Measurements from ENCODE around the gene BLOC1S6.
"Not testable (repeated sequence)": the region's sequence is repeated elsewhere in the genome, so short reads cannot be mapped to it uniquely, and the experiment has no call there.

BLOC1S6 gene

GRCh38 chr15:45641999-45642932 lies 55.1 kb downstream of the BLOC1S6 start:
- DNase-seq: no peak

GRCh38 chr15:45644437-45644836 lies 57.3 kb downstream of the BLOC1S6 start:
- DNase-seq: no peak

DNA sequence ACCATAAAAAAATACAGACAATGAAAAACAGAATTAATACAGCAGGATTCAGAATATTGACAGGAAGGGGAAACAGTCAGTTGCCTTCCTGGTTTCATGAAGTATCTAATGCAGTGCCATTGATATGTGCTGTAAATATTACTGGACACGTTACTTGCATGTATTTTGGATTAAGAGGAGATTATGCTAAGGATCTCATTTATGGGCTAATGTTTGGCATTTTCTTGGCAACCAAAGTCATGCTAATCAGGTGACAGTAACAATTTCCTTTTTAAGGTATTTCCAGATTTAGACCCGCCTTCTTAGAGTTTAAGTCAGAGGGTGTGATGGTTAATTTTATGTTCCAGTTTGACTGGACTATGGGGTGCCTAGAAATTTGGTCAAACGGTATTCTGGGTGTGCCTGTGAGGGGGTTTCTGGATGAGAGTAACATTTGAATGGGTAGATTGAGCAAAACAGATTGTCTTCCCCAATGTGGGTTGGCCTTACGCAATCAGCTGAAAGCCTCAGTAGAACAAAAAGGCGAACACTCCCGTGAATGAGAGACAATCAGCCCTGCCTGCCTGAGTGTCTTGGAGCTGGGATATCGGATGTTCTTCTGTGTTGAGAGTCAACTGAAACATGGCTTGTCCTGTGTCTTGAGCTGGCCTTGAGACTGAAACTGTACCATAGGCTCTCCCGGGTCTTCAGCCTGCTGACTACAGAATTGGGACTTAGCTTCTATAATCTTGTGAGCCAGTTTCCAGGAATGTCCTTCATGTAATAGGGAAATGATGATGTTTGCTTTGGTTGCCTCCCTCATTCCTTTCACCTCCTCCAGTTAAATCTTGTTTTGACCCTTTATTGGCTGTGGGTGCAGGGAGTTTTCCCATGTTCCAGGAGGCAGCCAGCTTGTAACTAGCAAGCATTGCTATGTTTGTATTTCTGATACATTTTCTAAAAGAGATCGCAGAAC lies 58.1 kb downstream of the BLOC1S6 start:
- DNase-seq: no peak

GRCh38 chr15:45646220-45646619 lies 59.0 kb downstream of the BLOC1S6 start:
- no peak for DNase-seq

GRCh38 chr15:45647828-45648227 lies 60.6 kb downstream of the BLOC1S6 start:
- no peak for DNase-seq

- DNase-seq: no peak
These were observed 61.5 kb downstream of the BLOC1S6 start for GRCh38 chr15:45648521-45649200.

GRCh38 chr15:45650007-45650406 lies 62.8 kb downstream of the BLOC1S6 start:
- not testable (repeated sequence) for DNase-seq

DNA sequence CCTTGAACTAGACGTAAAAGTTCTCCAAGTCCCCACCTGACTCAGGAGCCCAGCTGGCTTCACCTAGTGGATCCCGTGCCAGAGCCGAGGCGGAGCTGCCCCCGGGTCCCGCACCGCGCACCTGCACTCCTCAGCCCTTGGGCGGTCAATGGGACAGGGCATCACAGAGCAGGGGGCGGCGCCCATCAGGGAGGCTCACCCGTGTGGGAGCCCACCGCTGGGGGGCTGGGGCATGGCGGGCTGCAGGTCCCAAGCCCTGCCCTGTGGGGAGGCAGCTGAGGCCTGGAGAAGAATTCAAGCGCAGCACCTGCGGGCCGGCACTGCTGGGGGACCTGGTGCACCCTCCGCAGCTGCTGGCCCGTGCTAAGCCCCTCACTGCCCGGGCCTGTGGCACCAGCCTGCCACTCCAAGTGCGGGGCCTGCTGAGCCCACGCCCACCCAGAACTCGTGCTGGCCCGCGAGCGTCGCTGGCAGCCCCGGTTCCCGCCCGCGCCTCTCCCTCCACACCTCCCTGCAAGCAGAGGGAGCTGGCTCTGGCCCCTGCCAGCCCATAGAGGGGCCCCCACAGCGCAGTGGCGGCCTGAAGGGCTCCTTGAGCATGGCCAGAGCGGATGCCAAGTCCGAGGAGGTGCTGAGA lies 63.8 kb downstream of the BLOC1S6 start:
- no peak for DNase-seq

DNA sequence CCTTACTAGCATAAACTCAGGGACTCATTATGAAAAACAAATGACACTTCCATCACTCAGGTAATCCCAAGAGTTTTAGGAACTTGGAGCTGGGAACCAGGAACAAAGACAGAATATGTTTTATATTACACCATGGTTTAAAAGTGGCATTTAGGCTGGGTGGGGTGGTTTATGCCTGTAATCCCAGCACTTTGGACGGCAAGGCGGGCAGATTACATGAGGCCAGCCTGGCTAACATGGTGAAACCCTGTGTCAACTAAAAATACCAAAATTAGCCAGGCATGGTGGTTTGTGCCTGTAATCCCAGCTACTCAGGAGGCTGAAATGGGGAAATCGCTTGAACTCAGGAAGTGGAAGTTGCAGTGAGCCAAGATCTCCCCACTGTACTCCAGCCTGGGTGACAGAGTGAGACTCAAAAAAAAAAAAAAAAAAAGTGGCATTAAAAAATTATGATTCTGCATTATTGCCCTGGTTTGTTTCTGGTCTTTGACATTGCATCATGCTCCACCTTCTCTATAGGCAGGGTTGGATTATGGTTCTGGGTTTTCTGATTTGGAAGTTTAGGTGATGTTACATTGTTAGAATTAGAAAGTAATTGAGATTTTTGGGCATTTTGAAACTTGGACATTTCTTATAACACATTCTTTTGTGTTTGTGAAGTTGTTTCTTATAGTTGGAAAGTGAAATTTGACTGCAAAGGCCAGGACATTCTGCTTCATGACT lies 66.7 kb downstream of the BLOC1S6 start:
- no peak for DNase-seq

- no peak for DNase-seq
These were observed 67.6 kb downstream of the BLOC1S6 start for GRCh38 chr15:45654749-45655148.

- no peak for DNase-seq
These were observed 70.1 kb downstream of the BLOC1S6 start for GRCh38 chr15:45657254-45657653.

DNA sequence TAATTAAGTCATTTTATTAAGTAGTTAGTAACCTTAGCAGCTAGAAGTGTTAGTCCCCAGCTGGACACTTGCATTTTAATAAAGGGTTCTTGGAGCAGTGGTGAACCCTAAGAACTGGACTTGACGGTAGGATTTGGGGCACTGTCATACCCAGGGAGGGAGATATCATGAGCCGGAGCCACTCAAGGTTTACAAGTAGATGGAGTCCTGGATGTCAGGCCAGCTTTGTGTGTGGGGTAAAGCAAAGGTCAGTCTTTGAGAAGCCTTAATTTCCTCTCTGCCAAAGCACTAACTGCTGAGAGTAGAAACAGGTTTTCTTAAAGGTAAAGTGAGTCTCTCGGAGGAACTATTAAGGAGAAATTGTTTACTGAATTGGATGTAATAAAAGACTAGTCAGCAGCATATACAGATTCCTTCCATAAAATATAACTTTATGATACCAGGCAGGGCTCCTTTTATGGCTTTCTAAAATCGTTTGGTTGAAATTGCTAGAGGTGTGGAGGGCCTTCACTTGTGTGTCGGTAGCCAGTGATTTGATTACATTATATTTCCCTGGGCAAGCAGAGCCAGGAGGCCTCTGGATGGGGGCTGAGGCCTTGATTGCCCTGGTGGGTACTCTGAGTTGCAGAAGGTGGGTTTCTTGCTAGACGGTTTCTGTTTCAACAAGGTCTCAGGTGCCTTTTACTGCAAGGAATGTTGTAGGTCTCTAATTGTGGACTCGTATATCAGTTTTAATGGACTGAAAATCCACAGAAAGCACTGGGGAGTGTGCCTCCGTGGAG lies 70.8 kb downstream of the BLOC1S6 start:
- no peak for DNase-seq
